NCI-H748 (cell line): Measurements from ENCODE around the gene COMMD3.
"Not testable (repeated sequence)": the region's sequence is repeated elsewhere in the genome, so short reads cannot be mapped to it uniquely, and the experiment has no call there.

Experiments
- DNase-seq: peaks from one replicate; lab custom pipeline; 2025; ENCODE audit not compliant: unreplicated experiment; lab: John Stamatoyannopoulos, UW

COMMD3 gene

DNA sequence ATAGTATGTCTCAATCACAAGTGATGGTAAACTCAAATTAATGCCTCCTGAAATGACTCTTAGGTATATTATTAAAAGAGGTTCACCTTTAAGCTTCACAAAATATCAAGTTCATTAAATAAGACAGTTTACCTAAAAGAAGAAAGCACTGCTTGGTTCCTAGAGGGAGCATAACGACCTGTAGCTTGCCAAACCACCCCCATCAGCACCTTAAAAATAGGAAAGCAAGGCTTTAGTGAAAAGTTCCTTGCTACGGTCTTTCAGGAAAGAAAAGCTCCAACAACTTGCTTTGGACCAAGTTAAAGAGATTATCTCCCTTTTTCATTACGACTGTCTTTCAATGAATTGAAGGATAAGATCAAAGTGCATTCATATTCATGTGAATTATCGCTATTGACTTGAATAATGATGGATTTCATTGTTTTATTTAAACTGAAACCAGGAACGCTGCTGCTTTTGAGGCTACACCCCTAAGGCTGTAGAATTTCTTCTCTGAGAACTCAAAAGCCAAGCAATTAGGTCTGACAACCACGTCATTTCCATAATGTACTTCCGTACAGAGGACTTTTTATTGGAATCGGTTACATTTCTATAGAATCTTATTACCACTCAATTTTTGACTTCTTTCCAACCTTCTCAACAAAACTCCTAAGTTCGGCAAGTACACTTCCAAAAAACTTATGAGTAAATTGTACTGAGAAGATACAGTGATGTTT is 22.2 kb downstream of the COMMD3 start:
- no peak for DNase-seq

DNA sequence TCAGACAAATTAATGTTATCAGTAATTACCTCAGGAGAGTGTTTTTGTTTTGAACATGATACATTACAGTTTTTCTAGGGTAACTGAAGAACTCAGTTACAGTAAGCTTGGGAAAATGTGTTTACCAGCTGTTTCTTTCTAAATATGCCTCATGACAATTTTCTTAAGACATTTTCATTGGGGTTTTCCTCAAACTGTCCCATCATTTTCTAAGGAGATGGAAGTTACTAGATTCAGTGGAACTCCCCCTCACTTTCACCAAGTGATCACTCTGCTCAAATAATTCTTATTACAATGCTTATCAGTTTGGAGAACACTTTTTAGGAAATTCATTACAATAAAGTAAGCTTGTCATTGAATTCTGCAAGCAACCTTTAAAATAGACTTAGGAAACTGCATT is 22.7 kb downstream of the COMMD3 start:
- DNase-seq: no peak

DNA sequence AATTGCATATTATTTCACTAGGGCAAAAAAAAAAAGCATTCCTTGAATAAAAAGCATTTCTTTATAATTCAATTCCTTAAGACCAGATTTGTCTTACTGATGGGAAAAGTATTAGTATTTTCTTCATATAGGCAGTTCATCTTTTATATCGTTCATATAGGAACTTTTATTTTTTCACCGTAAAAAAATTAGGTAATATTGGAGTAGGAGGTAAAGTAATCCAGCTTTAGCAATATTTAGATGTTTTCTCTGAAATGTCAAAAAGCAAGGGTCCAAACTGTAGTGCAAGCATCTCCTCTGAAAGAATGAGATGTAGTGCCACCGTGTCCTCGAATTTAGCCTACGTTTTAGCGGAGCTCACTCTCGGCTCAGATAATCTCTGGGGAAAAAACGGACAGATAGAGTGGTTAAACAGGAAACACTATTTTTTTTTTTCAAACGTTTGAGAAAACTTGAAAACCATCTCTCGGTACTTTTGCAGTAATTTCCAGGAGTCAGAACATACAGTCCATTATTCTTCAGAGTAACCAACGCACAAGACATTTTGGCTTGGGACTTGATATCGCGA is 23.7 kb downstream of the COMMD3 start:
- peak; percentile 67 for DNase-seq

DNA sequence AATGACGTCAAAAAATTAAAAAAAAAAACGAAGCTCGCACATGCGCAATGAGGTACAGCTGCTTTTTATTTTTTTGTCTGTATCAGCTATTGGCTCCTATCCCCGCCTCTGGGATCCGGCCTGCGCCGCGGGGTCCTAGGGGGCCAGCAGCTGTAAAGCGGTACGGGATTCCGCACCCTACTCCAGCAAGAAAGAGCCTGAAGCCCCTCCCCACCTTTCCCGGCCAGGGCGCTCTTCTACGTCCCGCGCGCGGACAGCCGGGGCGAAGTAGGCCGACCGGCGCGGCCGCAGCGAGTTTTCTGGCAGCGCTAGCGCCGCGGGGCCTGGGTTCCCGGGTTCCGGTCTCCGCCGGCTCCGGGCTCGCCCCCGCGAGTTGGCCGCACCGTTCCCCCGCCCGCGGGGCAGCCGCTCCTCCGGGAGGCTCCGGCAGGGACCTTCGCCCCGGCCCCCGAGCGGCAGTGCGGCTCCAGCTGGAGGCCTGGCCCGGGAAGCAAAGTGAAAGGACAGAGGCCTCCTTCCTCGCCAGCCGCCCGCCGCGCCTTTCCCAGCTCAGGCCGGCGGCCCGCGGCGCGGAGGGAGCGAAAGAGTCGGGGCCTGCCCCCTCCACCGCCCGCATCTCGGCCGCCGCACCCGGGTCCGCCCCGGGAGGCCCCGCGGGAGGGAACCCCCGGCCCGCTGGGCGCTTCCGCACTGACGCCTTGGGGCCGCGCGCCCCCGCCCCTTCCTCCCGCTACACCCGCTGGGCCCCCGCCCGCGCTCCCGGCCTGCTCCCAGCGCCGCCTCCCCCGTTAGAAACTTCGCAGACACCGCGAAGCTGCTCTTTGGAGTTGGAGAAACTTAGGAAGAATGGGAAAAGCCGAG is 24.4 kb downstream of the COMMD3 start:
- DNase-seq: peak; percentile 85

DNA sequence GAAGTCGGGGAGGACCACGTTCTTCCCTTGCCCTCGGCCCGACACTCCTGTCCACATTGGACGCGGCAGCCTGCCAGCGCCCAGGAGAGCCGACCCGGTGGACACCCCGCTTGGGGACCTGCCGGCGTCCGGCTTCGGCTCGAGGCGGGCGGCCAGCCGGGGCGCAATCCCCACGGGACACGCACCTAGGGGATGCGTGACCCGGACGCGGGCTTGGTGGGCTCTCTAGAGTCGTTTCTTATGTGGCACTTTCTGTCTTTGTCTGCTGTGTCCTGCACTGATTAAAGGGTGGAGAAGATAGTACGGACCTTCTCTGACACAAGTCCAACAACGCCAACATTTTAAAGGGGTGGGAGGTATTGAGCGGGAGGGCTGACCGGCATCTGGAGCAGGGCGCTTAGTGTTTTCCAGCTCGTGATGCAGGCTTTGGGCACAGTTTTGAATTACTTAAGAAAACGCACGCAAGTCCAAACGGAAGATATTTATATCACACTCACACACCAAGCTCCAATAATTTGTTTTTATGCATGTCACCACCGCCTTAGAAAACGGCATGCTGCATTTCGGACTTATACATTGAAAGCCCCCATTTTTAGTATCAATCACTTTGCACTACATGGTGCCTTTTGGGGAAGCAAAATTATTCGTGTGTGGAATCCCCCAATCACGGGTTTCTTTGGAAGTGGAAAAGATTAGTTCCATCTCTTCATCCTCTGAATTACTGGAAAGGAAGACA is 25.2 kb downstream of the COMMD3 start:
- peak; percentile 46 for DNase-seq

DNA sequence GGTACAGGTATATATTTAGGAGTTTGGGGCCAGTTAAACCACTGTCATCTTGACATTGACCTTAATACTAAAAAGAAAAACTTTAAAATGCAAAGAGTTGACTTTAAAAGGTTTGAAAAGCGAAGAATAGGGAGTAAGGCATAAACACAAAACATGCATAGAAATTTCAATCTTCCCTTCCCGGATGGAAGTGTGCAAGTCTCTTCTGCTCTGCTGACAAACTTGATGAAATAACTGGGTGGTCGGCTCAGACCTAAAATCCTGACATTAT is 25.7 kb downstream of the COMMD3 start:
- DNase-seq: no peak

DNA sequence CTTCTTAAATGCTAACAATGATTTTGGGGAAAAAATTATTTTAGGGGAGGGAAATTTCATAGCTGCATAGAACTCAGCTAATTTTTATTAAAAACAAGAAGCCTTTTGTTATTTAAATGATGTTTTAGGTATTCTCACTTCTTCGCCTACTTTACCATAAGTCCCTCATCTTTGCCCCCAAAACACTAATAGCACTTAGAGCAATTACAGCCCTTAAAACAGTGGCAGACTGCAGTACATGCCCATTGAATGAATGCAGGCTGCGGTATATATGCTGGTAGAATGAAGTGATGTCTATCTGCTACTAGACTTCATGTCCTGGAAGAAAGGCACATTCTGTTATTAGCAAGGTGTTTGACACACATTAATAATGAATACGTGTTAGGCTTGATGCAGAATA is 26.2 kb downstream of the COMMD3 start:
- DNase-seq: no peak

DNA sequence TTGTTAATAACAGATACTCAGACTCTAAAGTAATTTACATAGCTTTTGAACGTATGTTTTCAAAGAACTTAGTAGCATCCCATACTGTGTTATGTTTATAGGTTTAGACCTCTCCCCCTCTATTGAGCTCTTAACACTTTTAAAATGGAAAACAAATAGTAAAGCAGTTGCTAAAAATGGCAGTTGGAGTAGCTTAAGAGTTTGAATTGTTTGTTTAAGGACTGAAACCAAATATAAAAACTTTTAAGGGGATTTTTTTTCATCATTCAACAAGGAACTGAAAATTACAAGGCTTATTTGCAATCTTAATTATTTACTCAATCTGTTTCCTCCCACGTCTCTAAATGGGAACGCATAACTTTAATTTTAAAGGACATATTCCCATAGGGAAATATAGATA is 27.5 kb downstream of the COMMD3 start:
- no peak for DNase-seq

DNA sequence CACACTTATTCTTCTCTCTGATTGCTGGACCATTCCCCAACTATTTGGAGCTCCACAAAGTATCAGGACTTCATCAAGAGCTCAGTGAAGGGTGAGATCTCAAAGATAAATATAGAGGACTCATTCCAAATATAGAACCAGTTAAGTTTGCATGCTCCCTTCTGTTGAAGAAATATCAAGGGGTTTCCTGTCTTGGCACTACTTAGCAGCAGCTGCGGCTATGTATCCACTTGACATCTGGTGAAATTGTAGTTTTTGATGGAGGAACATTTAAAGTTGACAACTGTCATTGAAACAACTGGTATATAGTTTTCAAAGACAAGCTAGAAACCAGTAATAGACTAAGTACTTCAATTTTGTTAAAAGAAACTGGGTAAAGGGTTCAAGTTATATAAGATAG is 28.1 kb downstream of the COMMD3 start:
- no peak for DNase-seq

DNA sequence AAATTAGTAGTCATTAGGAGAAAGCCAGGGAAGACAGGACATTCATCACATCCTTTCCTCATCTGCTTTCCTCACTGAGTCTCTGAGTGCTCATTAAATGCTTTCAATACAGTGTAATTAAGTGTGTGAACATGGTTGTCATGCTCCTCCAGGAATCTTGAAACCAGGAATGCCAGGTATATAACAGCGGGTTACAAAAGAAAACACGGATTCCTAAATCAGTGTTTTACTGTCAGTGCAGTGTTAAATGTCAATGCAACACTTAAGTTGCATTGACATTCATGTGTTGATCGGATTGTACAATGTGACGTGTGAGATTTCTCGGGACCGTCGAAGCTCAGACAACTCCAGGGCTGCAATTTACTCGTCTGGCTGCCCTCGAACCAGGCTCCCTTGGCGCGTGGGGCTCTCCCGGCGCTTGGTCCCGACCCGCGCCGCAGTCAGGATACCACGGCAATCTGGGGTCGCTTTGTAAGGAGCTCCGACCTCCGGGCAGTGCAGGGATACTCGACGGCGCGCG is 28.7 kb downstream of the COMMD3 start:
- no peak for DNase-seq

DNA sequence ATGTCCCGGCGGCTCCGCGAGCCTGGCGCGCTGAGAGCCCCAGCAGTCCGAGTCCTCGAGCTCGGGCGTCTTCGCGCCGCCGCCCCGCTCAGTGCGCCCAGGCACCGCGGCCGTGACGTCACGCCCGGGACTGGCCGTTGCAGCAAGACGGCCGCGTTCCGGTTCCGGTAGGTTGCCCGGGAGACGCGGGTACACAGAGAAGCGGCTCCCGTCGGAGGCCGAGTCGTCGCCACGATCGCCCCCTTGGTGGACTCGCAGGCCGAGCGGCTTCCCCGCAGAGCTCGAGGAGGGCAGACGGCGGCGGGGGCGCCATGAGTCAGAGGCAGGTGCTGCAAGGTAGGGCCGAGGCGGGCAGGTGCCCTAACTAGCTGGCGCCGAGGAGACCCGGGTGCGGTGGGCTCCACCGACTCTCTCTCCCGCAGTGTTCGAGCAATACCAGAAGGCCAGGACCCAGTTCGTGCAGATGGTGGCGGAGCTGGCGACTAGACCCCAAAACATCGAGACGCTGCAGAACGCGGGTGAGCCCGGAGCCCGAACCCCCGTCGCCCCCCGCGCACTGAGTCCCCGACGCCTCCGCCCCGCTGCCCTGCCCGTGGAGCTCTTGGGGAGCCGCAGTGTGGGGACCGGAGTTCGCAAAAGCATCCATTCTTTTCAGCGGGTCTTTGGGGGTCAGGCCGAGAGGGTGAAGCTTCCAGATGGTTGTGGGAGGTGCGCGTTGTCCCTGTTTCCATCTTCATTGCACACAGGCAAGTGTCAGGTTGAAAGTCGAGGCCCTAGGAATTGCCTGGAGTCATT is 29.3 kb downstream of the COMMD3 start, which contains the start of gene SPAG6:
Gene SPAG6 (plus strand): TSS at position 196 of the 795 bp plus-strand sequence. CDS start 116 bp downstream, at position 312.
- DNase-seq: peak; percentile 93

DNA sequence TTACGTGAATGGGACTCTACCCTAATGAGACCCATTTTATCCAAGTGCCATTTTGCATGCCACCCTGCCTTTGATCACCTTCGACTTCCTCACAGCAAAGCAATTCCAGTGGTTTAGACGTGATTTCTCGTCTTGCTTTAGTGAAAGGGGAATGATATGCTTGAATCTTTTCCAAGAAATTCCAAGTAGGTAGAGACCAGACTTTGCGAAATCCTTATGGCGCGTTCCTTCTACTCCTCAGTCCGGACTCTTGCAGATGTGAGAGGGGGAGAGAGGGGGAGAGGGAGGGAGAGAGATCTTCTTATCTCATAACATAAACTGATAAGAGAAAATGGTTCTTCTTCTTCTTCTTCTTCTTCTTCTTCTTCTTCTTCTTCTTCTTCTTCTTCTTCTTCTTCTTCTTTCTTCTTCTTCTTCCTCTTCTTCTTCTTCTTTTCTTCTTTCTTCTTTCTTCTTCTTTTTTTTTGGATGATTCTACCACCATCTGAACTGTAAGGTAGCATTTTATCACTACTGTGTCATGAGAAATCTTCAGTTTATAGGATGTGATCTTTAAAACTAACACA is 30.0 kb downstream of the COMMD3 start:
- DNase-seq: no peak

DNA sequence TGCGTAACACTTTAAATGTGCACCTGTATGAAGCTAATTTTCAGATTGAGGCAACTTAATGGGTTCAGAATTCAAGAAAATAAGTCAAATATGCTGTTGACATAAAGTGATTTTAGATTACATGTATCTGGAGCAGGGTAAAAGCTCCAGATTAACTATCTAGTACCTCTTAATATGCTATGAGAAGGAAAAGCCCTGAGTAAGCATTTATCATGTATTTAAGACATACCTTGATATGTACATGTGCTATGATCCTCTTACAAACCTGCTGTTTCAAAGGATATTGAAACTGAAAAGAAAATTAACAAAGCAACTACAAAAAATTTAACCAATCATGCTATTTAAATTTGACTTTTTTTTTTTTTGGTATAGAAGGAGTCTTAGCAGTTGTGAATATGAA is 33.6 kb downstream of the COMMD3 start:
- DNase-seq: no peak

DNA sequence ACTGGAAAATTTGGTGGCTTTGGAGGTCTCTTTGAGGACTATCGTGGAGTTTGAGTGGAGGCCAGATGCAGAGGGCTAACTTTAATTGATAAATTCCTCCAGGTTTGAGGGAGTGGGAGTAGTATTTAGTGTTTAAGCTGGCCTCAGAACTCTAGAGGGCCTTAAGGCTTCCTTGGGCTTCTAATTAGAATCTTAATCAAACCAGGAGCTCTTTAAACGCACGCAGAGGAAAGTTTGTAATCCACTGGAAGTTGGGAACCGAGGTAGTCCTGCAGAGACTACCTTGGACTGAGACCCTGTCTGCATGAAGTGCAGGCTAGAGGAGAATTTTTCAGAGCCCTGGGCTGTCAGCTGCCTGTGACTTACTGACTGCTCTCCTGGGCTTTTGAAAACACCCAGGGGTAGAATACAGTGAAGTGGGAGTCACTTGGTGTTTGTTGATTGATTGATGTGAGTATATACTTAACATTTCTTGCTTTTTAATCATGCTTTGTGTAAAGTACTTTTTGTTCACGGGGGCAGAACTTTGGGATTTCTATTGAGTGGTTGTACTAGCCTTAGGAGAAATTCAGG is 35.0 kb downstream of the COMMD3 start:
- no peak for DNase-seq

DNA sequence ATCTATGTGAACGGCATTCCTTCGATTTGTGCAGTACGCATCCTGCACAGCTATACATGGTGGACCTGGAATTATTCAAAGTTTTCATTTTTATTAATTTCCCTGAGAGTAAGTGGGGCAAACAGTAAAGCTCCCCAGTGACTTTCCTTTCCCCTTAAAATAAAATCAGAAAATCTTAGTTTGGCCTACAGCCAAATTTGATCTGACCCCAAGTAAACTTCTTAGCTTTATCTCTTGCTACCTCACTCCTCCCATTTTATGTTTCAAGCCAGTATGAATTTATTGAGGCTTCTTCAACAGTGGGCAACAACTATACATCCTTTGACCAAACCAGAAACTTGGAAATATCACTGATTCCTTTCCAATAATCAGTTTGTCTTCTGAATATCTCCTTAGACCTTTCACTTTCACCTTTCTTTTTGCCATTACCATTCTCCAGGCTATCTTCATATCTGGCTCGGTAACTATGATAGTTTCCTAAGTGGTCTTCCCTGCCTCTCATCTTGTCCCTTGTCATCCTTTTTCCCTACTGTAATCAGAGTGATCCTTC is 40.2 kb downstream of the COMMD3 start:
- DNase-seq: no peak

DNA sequence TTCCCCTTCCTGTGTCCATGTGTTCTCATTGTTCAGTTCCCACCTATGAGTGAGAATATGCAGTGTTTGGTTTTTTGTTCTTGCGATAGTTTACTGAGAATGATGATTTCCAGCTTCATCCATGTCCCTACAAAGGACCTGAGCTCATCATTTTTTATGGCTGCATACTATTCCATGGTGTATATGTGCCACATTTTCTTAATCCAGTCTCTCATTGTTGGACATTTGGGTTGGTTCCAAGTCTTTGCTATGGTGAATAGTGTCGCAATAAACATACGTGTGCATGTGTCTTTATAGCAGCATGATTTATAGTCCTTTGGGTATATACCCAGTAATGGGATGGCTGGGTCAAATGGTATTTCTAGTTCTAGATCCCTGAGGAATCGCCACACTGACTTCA is 41.6 kb downstream of the COMMD3 start:
- DNase-seq: not testable (repeated sequence)

DNA sequence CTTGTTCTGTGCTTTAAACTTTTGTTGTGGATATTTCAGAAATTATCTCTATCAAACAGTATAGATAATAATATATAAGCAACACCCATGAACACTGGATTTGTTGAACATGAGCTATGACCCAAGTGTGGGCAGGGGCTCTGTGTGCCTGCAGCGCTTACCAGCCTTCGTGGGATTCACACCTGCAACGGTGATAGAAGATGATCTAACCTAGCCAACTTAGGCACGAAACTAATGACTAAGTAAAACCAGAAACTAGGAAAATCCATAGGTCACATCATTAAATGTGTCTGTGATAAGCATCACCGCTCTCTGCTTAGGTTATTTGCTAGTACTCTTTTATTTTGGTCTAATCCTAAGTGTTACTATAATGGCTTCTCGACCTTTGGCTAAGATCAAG is 47.1 kb downstream of the COMMD3 start:
- no peak for DNase-seq

DNA sequence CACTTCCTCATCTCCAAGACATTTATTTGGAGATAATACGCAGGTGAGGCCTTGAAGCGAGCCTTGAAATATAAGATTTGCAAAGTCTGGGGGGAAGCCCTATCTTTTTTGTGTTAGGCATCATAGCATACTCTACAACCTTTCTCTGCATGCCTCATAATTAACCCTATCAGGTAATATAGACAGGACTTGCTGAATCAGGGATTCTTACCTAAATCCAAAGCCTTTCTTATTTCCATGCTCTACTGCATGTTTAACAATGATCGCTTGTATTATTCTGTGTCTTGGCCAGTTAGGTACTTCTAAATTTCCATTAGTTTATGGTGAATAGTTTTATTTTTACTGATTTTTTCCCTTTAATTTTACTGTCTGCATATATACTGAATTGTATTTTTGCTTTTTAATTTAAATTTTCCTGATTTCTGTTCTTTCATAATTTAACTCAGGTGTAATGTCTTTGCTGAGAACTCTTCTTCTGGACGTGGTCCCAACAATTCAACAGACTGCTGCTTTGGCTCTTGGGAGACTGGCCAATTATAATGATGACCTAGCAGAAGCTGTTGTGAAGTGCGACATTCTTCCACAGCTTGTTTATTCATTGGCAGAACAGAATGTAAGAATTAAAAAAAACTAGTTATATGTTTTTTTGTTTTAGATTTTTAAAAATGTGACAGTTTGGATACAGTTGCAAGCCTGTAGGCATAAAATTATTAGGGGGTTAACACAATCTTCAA is 48.4 kb downstream of the COMMD3 start:
- no peak for DNase-seq

DNA sequence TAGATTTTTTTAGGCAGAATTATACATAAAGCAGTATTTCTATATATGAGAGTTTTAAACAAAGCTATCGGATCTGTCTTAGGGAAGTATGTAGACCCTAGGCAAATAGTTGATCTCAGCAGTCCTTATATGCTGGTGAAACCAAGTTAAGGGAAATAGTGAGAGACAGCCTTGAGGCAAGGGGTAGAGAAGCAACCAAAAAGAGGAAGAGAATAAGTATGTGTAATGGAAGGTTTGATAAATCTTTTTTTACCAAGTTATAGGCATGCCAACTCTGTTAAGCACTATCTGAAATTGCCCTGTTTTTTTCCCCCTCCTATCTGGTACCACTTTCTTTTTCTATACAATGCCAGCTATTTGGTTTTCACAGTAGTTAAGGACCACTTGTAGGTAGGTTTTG is 49.0 kb downstream of the COMMD3 start:
- DNase-seq: no peak
